D721Med (cell line): Measurements from ENCODE around the gene AOAH.

Experiments used
- DNase-seq: peaks from one replicate; pipeline ENCODE4 v3.0.0; 2011; ENCODE audit warnings: low spot score; ENCODE audit not compliant: insufficient read length
- FAIRE-seq: peaks from 2 replicates; lab custom pipeline; 2011; peaks lifted over from hg19 to GRCh38; lab: Jason Lieb, UNC
- CTCF ChIP-seq: IDR thresholded peaks from 2 replicates; pipeline ENCODE4 v1.5.1; 2012; ENCODE audit warnings: mild to moderate bottlenecking, control low read depth; ENCODE audit not compliant: insufficient read depth; ENCODE audit errors: missing control alignments

The AOAH gene

GRCh38 chr7:36607721-36608095, 116.6 kb downstream of the AOAH start:
- FAIRE-seq: no peak
- no peak for TF ChIP-seq CTCF
- DNase-seq: no peak

GRCh38 chr7:36606976-36607720, 117.1 kb downstream of the AOAH start:
- FAIRE-seq (no peak), DNase-seq (no peak)
- TF ChIP-seq CTCF: no peak

GRCh38 chr7:36606153-36606975, 117.9 kb downstream of the AOAH start:
- DNase-seq (no peak), FAIRE-seq (no peak)
- TF ChIP-seq CTCF: no peak

- TF ChIP-seq CTCF: no peak
- FAIRE-seq (no peak), DNase-seq (no peak)
Measured at GRCh38 chr7:36605261-36606051, 118.8 kb downstream of the AOAH start.

GRCh38 chr7:36604806-36605205, 119.5 kb downstream of the AOAH start:
- TF ChIP-seq CTCF: no peak
- no peak for FAIRE-seq
- DNase-seq: no peak

GRCh38 chr7:36602934-36603887, 121.1 kb downstream of the AOAH start:
- no peak for DNase-seq
- no peak for FAIRE-seq
- no peak for TF ChIP-seq CTCF
